BJ (cell line): ENCODE results near the gene LUC7L3. TPM values are rescaled to one million over a fixed set of nuclear protein-coding genes. Genes with fewer than 3 reads are reported as not detected.

Experiments
- CTCF ChIA-PET: fragments of 350-600 bp; formaldehyde crosslinking; extraction: SDS; loops from one replicate; lab custom pipeline; 2021; ENCODE audit warnings: antibody characterized with exemption, inconsistent platforms; lab: Yijun Ruan, JAX
- POLR2A ChIA-PET: fragments of 300-600 bp; sonication (Branson Sonifier 250); formaldehyde crosslinking; extraction: SDS; loops from one replicate; lab custom pipeline; 2021; ENCODE audit warnings: antibody characterized with exemption; lab: Charles Lee
- DNase-seq: peaks from one replicate; pipeline ENCODE4 v3.0.0-alpha.2; 2011; ENCODE audit warnings: low read depth
- H3K27me3 ChIP-seq: 2 replicates; pipeline ENCODE4 v1.6.0; 2011; ENCODE audit warnings: low read length; ENCODE audit not compliant: control insufficient read depth, insufficient read depth
- H3K36me3 ChIP-seq: 2 replicates; pipeline ENCODE4 v1.5.1; 2011; ENCODE audit warnings: low read length; ENCODE audit not compliant: control insufficient read depth, insufficient read depth
- H3K4me3 ChIP-seq: 2 replicates; pipeline ENCODE4 v1.5.1; 2011; ENCODE audit warnings: low read depth, mild to moderate bottlenecking, control low read depth, low read length
- polyA plus RNA-seq: library from polyadenylated mRNA; depleted of rRNA; stranded (reverse); fragments of >200 nt; gene quantifications from 2 replicates; pipeline ENCODE4 v1.2.3, GENCODE V29; 2011
- TF ChIP-seq, protein P1 (sequence below): IDR thresholded peaks from 2 replicates; pipeline ENCODE4 v1.5.1; 2011; ENCODE audit warnings: low read depth, mild to moderate bottlenecking, control low read depth, inconsistent platforms, low read length, moderate library complexity; ENCODE audit not compliant: insufficient read depth

LUC7L3 gene
- polyA plus RNA-seq, 1 experiment, result 55.6 TPM

- Histone ChIP-seq H3K27me3 (no peaks in the 10 kb centered on the region), H3K36me3 (peaks cover 4% of the 10 kb centered on the region), H3K4me3 (no peak overlapping the region)
- ChIA-PET CTCF (interaction anchor here (0.6 to 5.3 kb wide), 3 partner anchors 9 to 57 kb away, joined by 3 to 28 read pairs (median 9); no protein-coding TSS in a partner anchor), POLR2A (no interaction called here)
- TF ChIP-seq, protein P1, sequence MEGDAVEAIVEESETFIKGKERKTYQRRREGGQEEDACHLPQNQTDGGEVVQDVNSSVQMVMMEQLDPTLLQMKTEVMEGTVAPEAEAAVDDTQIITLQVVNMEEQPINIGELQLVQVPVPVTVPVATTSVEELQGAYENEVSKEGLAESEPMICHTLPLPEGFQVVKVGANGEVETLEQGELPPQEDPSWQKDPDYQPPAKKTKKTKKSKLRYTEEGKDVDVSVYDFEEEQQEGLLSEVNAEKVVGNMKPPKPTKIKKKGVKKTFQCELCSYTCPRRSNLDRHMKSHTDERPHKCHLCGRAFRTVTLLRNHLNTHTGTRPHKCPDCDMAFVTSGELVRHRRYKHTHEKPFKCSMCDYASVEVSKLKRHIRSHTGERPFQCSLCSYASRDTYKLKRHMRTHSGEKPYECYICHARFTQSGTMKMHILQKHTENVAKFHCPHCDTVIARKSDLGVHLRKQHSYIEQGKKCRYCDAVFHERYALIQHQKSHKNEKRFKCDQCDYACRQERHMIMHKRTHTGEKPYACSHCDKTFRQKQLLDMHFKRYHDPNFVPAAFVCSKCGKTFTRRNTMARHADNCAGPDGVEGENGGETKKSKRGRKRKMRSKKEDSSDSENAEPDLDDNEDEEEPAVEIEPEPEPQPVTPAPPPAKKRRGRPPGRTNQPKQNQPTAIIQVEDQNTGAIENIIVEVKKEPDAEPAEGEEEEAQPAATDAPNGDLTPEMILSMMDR, result no peak
- DNase-seq, result no peak
These were observed 32.8 kb upstream of the LUC7L3 start for GRCh38 chr17:50686494-50687199.

DNA sequence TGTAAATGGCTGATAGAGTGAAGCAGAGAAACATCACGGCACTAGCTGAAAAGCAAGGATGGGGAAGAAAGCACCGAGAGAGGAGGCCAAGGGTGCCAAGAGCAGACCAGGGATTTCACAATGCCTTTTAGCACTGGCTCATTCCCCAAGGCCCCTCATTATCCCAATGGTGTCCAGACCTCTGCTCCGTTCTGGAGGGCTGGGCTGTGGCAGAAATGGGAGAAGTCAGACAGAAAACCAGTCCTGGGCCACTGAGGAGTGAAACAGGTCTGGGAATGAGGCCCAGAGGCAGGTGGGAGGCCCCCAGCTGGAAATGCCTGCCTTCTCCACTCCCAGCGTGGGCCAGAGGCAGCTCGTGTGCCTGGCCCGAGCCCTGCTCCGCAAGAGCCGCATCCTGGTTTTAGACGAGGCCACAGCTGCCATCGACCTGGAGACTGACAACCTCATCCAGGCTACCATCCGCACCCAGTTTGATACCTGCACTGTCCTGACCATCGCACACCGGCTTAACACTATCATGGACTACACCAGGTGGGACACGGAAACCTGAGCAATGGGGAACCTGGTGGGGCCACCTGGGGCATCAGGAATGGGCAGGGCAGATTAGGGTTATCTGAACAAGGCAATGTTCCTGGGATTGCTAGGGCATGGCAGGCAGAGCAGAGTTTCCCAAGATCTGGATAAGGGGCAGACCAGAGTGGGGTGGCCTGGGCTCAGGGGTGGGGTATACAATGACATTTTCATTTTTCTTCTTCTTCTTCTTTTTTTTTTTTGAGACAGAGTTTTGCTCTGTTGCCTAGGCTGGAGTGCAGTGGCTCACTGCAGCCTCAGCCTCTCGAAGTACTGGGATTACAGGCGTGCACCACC is 32.0 kb upstream of the LUC7L3 start:
- Histone ChIP-seq H3K36me3 (peaks cover 4% of the 10 kb centered on the region), H3K27me3 (no peaks in the 10 kb centered on the region), H3K4me3 (no peak overlapping the region)
- no peak for DNase-seq
- POLR2A ChIA-PET, result no interaction called here
- CTCF ChIA-PET, result interaction anchor here (1.4 to 5.3 kb wide), 2 partner anchors 8 to 56 kb away, joined by 8 to 28 read pairs; no protein-coding TSS in a partner anchor
- TF ChIP-seq, protein P1, result no peak

DNA sequence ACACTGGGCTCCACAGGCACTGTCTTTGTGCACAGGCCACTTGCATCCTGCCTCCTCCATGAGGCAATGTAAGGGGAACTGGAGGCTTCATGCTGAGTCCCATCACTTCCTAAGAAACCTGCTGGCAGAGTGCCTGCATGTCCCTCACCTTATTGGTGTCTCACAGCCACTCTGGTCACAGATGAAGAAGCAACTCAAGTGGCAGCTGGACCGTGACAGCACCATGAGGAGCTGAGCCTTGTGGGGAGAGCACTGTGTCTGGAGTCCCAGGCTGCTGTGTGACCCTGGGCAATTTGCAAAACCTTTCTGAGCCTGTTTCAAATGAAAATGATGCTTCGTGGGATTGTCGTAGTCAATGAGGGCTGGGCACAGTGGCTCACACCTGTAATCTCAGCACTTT is 31.2 kb upstream of the LUC7L3 start:
- Histone ChIP-seq H3K27me3 (no peaks in the 10 kb centered on the region), H3K4me3 (no peak overlapping the region), H3K36me3 (peaks cover 6% of the 10 kb centered on the region)
- ChIA-PET CTCF (interaction anchor here (0.6 to 5.3 kb wide), 3 partner anchors 7 to 59 kb away, joined by 3 to 28 read pairs (median 8); no protein-coding TSS in a partner anchor), POLR2A (no interaction called here)
- TF ChIP-seq, protein P1, result no peak
- no peak for DNase-seq

- no peak for DNase-seq
- Histone ChIP-seq H3K36me3 (peaks cover 3% of the 10 kb centered on the region), H3K27me3 (no peaks in the 10 kb centered on the region), H3K4me3 (no peak overlapping the region)
- POLR2A ChIA-PET, result no interaction called here
- CTCF ChIA-PET, result interaction anchor here (1.6 kb wide), 1 partner anchor 125 kb away, joined by 3 read pairs; no protein-coding TSS in a partner anchor
- TF ChIP-seq, protein P1, result no peak
These were observed 30.2 kb upstream of the LUC7L3 start for GRCh38 chr17:50689251-50689650.
